ENCODE measurements around the gene TSGA10.

- TF ChIP-seq GLIS3 (CRISPR knock-in tag; IDR thresholded peaks at IDR 0.05) (no peak), OSR1 (CRISPR knock-in tag; IDR thresholded peaks at IDR 0.05) (no peak), ISL1 (CRISPR knock-in tag; IDR thresholded peaks at IDR 0.05) (no peak)
- TF ChIP-seq, protein P1, sequence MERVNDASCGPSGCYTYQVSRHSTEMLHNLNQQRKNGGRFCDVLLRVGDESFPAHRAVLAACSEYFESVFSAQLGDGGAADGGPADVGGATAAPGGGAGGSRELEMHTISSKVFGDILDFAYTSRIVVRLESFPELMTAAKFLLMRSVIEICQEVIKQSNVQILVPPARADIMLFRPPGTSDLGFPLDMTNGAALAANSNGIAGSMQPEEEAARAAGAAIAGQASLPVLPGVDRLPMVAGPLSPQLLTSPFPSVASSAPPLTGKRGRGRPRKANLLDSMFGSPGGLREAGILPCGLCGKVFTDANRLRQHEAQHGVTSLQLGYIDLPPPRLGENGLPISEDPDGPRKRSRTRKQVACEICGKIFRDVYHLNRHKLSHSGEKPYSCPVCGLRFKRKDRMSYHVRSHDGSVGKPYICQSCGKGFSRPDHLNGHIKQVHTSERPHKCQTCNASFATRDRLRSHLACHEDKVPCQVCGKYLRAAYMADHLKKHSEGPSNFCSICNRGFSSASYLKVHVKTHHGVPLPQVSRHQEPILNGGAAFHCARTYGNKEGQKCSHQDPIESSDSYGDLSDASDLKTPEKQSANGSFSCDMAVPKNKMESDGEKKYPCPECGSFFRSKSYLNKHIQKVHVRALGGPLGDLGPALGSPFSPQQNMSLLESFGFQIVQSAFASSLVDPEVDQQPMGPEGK (CRISPR knock-in tag; IDR thresholded peaks at IDR 0.05; ENCODE audit: borderline replicate concordance), result no peak
Measured at GRCh38 chr2:99188357-99188756, 33.6 kb upstream of the TSGA10 start.

Data from SK-N-SH treated with all-trans-retinoic acid at 6 μM for 48 hours (cell line).